GM10266 (cell line): Measurements from ENCODE around the gene DCTD.

Source experiments
- DNase-seq: peaks from one replicate; pipeline ENCODE4 v3.0.0; 2012; ENCODE audit errors: extremely low spot score
- CTCF ChIP-seq: IDR thresholded peaks from 2 replicates; pipeline ENCODE4 v1.5.1; 2012; ENCODE audit warnings: mild to moderate bottlenecking, low read depth; ENCODE audit not compliant: control insufficient read depth, insufficient read depth; ENCODE audit errors: missing control alignments

DCTD gene

DNA sequence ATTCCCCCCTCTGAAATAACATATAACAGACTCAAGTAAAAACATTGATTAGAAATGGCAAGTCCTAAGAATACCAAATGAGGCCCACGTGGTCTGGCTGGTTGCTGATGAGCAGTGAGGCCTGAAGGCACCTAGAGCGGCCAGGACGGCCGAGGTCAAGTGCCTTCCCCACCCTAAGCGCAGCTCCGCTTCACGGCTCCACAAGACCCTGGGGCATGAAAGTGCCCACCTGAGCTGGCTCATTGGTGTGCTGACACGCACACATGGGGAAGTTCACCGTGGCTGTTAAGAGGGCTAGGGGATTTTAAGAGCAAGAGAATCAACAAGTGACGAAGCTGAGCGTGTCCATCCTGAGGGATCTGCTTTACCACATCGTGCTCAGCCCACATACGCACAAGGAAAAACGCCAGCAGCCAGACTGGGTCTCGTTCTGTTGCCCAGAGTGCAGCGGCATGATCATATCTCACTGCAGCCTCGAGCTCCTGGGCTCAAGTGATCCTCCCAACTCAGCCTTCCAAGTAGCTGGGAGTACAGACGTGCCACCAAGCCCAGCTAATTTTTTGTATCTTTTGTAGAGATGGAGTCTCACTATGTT is 22.4 kb downstream of the DCTD start:
- no peak for DNase-seq
- no peak for TF ChIP-seq CTCF

- no peak for TF ChIP-seq CTCF
- DNase-seq: no peak
Measured at GRCh38 chr4:182893474-182894080, 23.6 kb downstream of the DCTD start.

GRCh38 chr4:182893047-182893446 is 24.1 kb downstream of the DCTD start:
- DNase-seq: no peak
- no peak for TF ChIP-seq CTCF

DNA sequence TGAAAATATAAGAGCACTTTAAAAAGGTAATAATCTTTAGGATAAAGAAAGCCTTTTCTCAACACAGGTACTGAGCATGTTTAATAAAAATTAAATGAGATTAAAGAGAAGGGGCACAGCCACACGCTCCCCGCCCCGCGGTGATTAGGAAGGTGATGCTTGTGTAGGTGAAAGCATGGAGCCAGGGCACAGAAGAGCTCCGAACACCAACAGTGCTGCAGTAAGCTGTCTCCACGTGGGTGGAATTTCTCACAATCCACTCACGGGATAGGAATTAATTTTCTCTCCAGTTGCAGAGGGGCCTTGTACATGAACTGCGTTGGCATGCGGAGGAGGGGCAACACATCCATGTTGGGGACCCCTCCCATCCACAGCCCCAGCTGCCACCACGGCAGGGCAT is 27.0 kb downstream of the DCTD start:
- TF ChIP-seq CTCF: no peak
- DNase-seq: no peak

DNA sequence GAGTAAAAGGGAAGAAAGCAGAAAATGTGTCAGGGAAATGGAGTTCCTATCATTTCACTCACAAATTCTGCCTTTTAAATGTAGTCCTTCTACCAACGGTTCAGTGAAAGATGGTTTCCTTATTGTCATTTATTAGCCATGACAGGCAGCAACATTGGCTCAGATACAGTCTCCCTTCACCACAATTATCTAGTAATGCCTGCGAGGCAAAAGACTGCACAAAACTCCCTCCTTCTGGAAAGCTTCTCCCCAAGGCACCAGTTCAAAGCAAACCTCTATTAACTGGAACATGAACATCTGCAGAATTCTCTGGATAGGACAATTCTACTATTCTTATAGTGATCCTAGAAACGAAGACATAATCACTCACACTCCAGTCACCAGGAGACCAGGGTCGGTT is 28.3 kb downstream of the DCTD start:
- no peak for TF ChIP-seq CTCF
- DNase-seq: no peak

DNA sequence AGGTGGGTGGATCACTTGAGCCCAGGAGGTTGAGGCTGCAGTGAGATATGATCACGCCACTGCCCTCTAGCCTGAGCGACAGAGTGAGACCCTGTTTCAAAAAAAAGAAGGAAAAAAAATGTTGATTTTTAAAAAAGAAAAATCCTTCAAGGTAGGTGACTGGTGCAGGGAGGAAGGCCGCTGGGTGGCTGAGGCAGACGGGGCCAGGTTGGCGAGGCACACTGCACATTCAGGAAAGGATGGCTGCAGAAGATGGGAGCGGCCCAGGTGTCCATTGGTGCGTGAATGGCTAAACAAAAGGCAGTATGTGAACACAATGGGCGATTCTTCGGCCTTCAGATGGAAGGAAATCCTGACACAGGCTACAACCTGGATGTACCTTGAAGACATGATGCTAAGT is 30.4 kb downstream of the DCTD start:
- DNase-seq: no peak
- no peak for TF ChIP-seq CTCF

DNA sequence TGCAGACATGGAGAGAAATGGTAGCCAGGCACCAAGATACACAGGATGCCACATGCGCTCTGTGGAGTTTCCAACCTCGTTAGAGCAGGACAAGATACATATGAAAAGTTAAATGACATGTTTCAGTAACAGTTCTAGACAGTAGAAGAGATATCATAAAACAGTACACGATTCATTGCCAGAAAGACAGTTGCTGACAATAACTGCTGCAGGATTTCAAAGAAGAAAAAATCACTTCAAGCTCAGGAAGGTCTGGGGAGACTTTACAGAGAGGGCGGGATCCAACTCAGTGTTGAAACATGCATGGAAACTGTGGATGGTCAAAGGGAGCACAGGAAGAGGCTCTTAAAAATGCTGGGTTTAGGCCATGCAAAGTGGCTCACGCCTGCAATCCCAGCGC is 31.0 kb downstream of the DCTD start:
- DNase-seq: no peak
- no peak for TF ChIP-seq CTCF
